ENCODE data around the gene B3GLCT. TPM values are rescaled to one million over a fixed set of nuclear protein-coding genes. Genes with fewer than 3 reads are reported as not detected.

The B3GLCT gene
- total and polyA plus RNA-seq, 10 of the 15 experiments (the other 5 are each of a cell fraction or from before 2014, with no cell fraction given) = 0.07 to 0.89 (median 0.25) TPM

GRCh38 chr13:31219909-31220598, 20.3 kb downstream of the B3GLCT start:
- Histone ChIP-seq H3K27me3 (replicated peaks in 1 of 2; ENCODE audit: control insufficient read depth in 2 of 2, insufficient read depth in 2 of 2, low read length in 1 of 2) (no peaks in the 10 kb centered on the region; a peak in 1 of 4 replicates), H2AFZ (ENCODE audit: control insufficient read depth, low read depth, low read length) (no peak overlapping the region), H3K9ac (ENCODE audit: control insufficient read depth, insufficient read depth, low read length) (no peak overlapping the region), H3K4me2 (ENCODE audit: control insufficient read depth, insufficient read depth) (no peak overlapping the region), H3K36me3 (ENCODE audit: control insufficient read depth in 2 of 2, insufficient read depth in 2 of 2, low read length in 1 of 2) (no peaks in the 10 kb centered on the region), H3K9me3 (replicated peaks; ENCODE audit: control insufficient read depth, insufficient read depth, low read length) (no peaks in the 10 kb centered on the region), H3K27ac (ENCODE audit: control insufficient read depth, insufficient read depth) (no peak overlapping the region), H3K4me3 (no peak overlapping the region), H3K79me2 (ENCODE audit: control insufficient read depth, insufficient read depth, low read length) (no peaks in the 10 kb centered on the region), H4K20me1 (ENCODE audit: control insufficient read depth, insufficient read depth) (no peaks in the 10 kb centered on the region), H3K4me1 (ENCODE audit: control insufficient read depth, insufficient read depth, low read length) (no peaks in the 10 kb centered on the region)
- DNase-seq (ENCODE audit: low read depth, low spot score) (no peak), ATAC-seq (no peak), FAIRE-seq (no peak)
- in situ Hi-C loops (cut with MboI) (no loop called here), intact Hi-C loops (cut with micrococcal nuclease; ENCODE audit: unreplicated experiment) (no loop called here)
- no TSS peak for BruUV-seq (replicated peaks)
- ChIA-PET RAD21 (ENCODE audit: unreplicated experiment) (no interaction called here), CTCF (interaction anchor here (1.2 to 1.7 kb wide), 2 partner anchors 17 to 19 kb away, joined by 3 read pairs; no protein-coding TSS in a partner anchor), POLR2A (no interaction called here), SMC1A (ENCODE audit: uncharacterized antibody, unreplicated experiment) (no interaction called here)
- WGBS (ENCODE audit: insufficient coverage, insufficient replicate concordance, low lambda C conversion rate, missing lambda C conversion rate) = 28% methylated on average over 4 of the region's 4 CpGs
- TF ChIP-seq, protein P1, sequence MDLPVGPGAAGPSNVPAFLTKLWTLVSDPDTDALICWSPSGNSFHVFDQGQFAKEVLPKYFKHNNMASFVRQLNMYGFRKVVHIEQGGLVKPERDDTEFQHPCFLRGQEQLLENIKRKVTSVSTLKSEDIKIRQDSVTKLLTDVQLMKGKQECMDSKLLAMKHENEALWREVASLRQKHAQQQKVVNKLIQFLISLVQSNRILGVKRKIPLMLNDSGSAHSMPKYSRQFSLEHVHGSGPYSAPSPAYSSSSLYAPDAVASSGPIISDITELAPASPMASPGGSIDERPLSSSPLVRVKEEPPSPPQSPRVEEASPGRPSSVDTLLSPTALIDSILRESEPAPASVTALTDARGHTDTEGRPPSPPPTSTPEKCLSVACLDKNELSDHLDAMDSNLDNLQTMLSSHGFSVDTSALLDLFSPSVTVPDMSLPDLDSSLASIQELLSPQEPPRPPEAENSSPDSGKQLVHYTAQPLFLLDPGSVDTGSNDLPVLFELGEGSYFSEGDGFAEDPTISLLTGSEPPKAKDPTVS (IDR thresholded peaks at IDR 0.05; ENCODE audit: low read depth, low read length) = no peak
- TF ChIP-seq MXI1 (IDR thresholded peaks at IDR 0.05; ENCODE audit: low read depth, low read length) (no peak), KDM1A (IDR thresholded peaks at IDR 0.05; ENCODE audit: borderline replicate concordance) (no peak), EP300 (IDR thresholded peaks at IDR 0.05; ENCODE audit: borderline replicate concordance in 1 of 2, control insufficient read depth in 1 of 2, low read depth in 2 of 2, low read length in 2 of 2) (no peak), SMC3 (IDR thresholded peaks at IDR 0.05; ENCODE audit: borderline replicate concordance, low read length) (no peak), PKNOX1 (IDR thresholded peaks at IDR 0.05) (no peak), BACH1 (IDR thresholded peaks at IDR 0.05; ENCODE audit: borderline replicate concordance) (no peak), HDAC6 (IDR thresholded peaks at IDR 0.05; ENCODE audit: unreplicated experiment) (no peak), ETV6 (conservative IDR thresholded peaks at IDR 0.05 in 1 of 2, IDR thresholded peaks at IDR 0.05 in 1 of 2; ENCODE audit: borderline replicate concordance in 1 of 2, low read depth in 1 of 2) (no peak), RELA (IDR thresholded peaks at IDR 0.05; ENCODE audit: borderline replicate concordance, partially characterized antibody) (no peak), TCF3 (IDR thresholded peaks at IDR 0.05; ENCODE audit: borderline replicate concordance, insufficient read depth, low read depth, low read length) (no peak), POU2F2 (IDR thresholded peaks at IDR 0.05; ENCODE audit: borderline replicate concordance, low read depth, low read length) (no peak)
- TF ChIP-seq, protein P2, sequence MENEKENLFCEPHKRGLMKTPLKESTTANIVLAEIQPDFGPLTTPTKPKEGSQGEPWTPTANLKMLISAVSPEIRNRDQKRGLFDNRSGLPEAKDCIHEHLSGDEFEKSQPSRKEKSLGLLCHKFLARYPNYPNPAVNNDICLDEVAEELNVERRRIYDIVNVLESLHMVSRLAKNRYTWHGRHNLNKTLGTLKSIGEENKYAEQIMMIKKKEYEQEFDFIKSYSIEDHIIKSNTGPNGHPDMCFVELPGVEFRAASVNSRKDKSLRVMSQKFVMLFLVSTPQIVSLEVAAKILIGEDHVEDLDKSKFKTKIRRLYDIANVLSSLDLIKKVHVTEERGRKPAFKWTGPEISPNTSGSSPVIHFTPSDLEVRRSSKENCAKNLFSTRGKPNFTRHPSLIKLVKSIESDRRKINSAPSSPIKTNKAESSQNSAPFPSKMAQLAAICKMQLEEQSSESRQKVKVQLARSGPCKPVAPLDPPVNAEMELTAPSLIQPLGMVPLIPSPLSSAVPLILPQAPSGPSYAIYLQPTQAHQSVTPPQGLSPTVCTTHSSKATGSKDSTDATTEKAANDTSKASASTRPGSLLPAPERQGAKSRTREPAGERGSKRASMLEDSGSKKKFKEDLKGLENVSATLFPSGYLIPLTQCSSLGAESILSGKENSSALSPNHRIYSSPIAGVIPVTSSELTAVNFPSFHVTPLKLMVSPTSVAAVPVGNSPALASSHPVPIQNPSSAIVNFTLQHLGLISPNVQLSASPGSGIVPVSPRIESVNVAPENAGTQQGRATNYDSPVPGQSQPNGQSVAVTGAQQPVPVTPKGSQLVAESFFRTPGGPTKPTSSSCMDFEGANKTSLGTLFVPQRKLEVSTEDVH (IDR thresholded peaks at IDR 0.05; ENCODE audit: low read depth, partially characterized antibody) = no peak
